Stimulated activated CD8-positive, alpha-beta memory T cell treated with anti-CD3 and anti-CD28 coated beads, Interleukin-12 subunit alpha, Interleukin-12 subunit beta, amount 100 ng/mL, for 4 hours (primary cell): Measurements from ENCODE around the gene JMJD1C.
"Not testable (repeated sequence)": the region's sequence is repeated elsewhere in the genome, so short reads cannot be mapped to it uniquely, and the experiment has no call there.

Source experiments
- DNase-seq: peaks from one replicate; pipeline ENCODE4 v3.0.0-alpha.2; 2020; ENCODE audit warnings: low read depth

Gene JMJD1C

GRCh38 chr10:63286754-63287264 lies 179.0 kb downstream of the JMJD1C start:
- DNase-seq: no peak

- DNase-seq: no peak
Observed at GRCh38 chr10:63286340-63286739, 179.4 kb downstream of the JMJD1C start.

- DNase-seq: not testable (repeated sequence)
Observed at GRCh38 chr10:63283901-63284300, 181.9 kb downstream of the JMJD1C start.

- DNase-seq: no peak
Observed at GRCh38 chr10:63283093-63283492, 182.7 kb downstream of the JMJD1C start.

- DNase-seq: no peak
Observed at GRCh38 chr10:63281967-63282366, 183.8 kb downstream of the JMJD1C start.

- DNase-seq: no peak
Observed at GRCh38 chr10:63280386-63280785, 185.4 kb downstream of the JMJD1C start.

- no peak for DNase-seq
Observed at GRCh38 chr10:63275094-63275493, 190.7 kb downstream of the JMJD1C start.

- no peak for DNase-seq
Observed at GRCh38 chr10:63273577-63273976, 192.2 kb downstream of the JMJD1C start.

- DNase-seq: peak; percentile 52
Observed at GRCh38 chr10:63268798-63269503, 196.8 kb downstream of the JMJD1C start.

- DNase-seq: no peak
Observed at GRCh38 chr10:63268149-63268797, 197.5 kb downstream of the JMJD1C start.

- no peak for DNase-seq
Observed at GRCh38 chr10:63267414-63268148, 198.2 kb downstream of the JMJD1C start.

- no peak for DNase-seq
Observed at GRCh38 chr10:63266391-63267316, 199.1 kb downstream of the JMJD1C start.

GRCh38 chr10:63265683-63266235 lies 200.0 kb downstream of the JMJD1C start:
- no peak for DNase-seq

- DNase-seq: no peak
Observed at GRCh38 chr10:63265222-63265617, 200.6 kb downstream of the JMJD1C start.

GRCh38 chr10:63264617-63265221 lies 201.1 kb downstream of the JMJD1C start:
- no peak for DNase-seq

GRCh38 chr10:63262430-63263073 lies 203.2 kb downstream of the JMJD1C start:
- DNase-seq: no peak

- no peak for DNase-seq
Observed at GRCh38 chr10:63261496-63261895, 204.3 kb downstream of the JMJD1C start.

GRCh38 chr10:63260860-63261251 lies 204.9 kb downstream of the JMJD1C start:
- no peak for DNase-seq

GRCh38 chr10:63260103-63260859 lies 205.5 kb downstream of the JMJD1C start:
- no peak for DNase-seq
